Astrocyte (in vitro differentiated cells and primary cell): ENCODE data around the gene CD180.

Source experiments
- CTCF ChIP-seq: IDR thresholded peaks from 2 replicates; pipeline ENCODE4 v1.5.1; 2011; ENCODE audit warnings: low read depth, mild to moderate bottlenecking, inconsistent platforms, low read length, moderate library complexity; ENCODE audit not compliant: insufficient read depth
- EZH2 ChIP-seq: IDR thresholded peaks from 2 replicates; pipeline ENCODE4 v1.6.1; 2012; ENCODE audit warnings: mild to moderate bottlenecking, low read length, inconsistent platforms; ENCODE audit not compliant: insufficient read depth

GRCh38 chr5:67199859-67200258 lies 3.3 kb upstream of the CD180 start:
- TF ChIP-seq CTCF, result no peak
- no peak for TF ChIP-seq EZH2
